Osteocyte (in vitro differentiated cells): ENCODE data around the gene AFG3L2. TPM values are rescaled to one million over a fixed set of nuclear protein-coding genes. Genes with fewer than 3 reads are reported as not detected.

Experiments used
- DNase-seq: peaks from one replicate; pipeline ENCODE4 v3.0.0; 2021; ENCODE audit warnings: mixed read lengths; ENCODE audit not compliant: unreplicated experiment; ENCODE audit errors: extremely low spot score
- H3K27ac Mint-ChIP-seq: one replicate; pipeline ENCODE4 v1.8.0; 2021; ENCODE audit warnings: mild to moderate bottlenecking, mixed read lengths; ENCODE audit not compliant: unreplicated experiment
- H3K27me3 Mint-ChIP-seq: one replicate; pipeline ENCODE4 v1.8.0; 2021; ENCODE audit warnings: mixed read lengths; ENCODE audit not compliant: unreplicated experiment
- H3K36me3 Mint-ChIP-seq: one replicate; pipeline ENCODE4 v1.8.0; 2021; ENCODE audit warnings: mixed read lengths; ENCODE audit not compliant: unreplicated experiment
- H3K4me1 Mint-ChIP-seq: one replicate; pipeline ENCODE4 v1.8.0; 2021; ENCODE audit warnings: mixed read lengths; ENCODE audit not compliant: unreplicated experiment
- H3K4me3 Mint-ChIP-seq: one replicate; pipeline ENCODE4 v1.8.0; 2021; ENCODE audit warnings: mild to moderate bottlenecking, moderate library complexity, mixed read lengths; ENCODE audit not compliant: unreplicated experiment
- H3K9me3 Mint-ChIP-seq: one replicate; pipeline ENCODE4 v1.8.0; 2021; ENCODE audit warnings: mixed read lengths; ENCODE audit not compliant: unreplicated experiment
- CTCF ChIP-seq: fragments of 200-600 bp; sonication (generic); IDR thresholded peaks from 2 replicates; pipeline ENCODE4 v1.5.0; 2021; ENCODE audit warnings: antibody characterized with exemption, mild to moderate bottlenecking, moderate library complexity
- total RNA-seq: library from RNA; stranded (reverse); gene quantifications from 2 replicates; pipeline ENCODE4 v1.2.1, GENCODE V29; 2021

The AFG3L2 gene
- total RNA-seq, 1 donor from 2014 or later: 44.4 TPM

DNA sequence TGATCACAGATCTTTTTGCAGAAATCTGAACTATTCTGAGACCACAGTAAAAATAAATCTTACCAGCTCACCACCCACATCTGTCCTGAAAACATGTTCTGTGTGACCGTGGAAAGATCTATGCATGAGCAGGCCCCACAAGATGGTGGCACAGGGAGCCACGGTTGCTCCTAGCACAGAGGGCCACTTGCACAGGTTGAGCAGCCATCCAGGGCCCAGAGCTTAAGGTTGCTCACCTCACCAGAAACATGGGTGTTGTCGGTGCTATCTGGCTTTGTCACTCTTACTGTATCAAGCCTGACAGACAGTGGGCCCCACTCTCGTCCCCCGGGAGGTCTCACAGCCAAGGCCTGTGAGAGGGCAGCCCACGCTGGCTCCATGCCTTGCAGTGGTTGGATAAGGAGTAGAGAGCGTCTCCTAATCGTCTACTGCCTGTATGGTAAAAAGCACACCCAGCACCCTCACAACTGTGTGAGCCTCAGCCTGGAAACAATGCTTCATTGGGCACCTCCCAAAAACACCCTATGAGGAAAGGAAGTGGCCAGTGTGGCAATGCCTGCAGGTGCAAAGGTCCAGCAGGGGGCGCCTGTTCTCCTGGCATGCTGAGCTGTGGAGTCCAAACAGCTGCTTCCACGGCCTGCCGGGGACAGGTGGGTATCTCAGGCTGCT, 49.4 kb downstream of the AFG3L2 start:
- peaks cover 43% of the 10 kb centered on the region for H3K36me3 Mint-ChIP-seq
- H3K4me1 Mint-ChIP-seq: peaks cover 6% of the 10 kb centered on the region
- H3K9me3 Mint-ChIP-seq: no peaks in the 10 kb centered on the region
- peak overlapping the region; percentile 59 for H3K27ac Mint-ChIP-seq
- no peak overlapping the region for H3K4me3 Mint-ChIP-seq
- DNase-seq: peak; percentile 90
- H3K27me3 Mint-ChIP-seq: no peaks in the 10 kb centered on the region
- peak; percentile 81 for TF ChIP-seq CTCF

DNA sequence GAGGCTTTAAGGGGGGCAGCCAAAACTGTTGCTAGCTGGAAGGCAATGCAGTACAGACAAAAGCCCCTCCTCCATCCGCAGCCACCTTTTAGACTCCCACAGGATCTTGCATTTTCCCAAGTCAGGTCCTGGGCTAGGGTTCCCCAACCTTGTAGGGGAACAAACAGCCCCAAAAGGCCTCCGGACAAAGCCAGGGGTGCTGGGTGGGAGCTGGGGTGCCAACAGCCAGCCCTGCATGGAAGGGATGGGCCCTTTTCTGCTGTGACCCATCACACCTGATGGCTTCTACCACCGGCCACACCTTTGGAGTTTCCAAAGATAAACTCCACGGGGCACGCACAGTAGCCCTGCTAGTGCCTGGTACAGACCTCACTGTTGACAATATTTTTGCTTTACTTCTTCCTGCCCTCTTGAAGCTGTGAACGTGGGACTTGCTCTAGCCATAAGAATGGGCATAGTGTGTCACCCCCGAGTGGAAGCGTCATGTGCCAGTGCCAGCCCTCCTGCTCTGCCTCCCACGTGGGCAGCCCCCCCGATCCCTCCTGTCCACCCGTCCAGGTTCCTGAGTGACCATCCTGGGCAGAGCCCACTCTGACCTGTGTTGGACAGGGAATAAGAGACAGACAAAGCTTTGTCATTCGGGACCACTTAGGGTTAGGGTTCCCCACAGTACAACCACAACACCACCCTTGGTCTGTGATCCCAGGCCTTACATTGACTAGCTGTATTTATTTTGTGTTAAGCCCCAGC, 50.1 kb downstream of the AFG3L2 start:
- Mint-ChIP-seq H3K27ac (peak overlapping the region; percentile 38), H3K9me3 (no peaks in the 10 kb centered on the region), H3K36me3 (peaks cover 43% of the 10 kb centered on the region), H3K4me3 (no peak overlapping the region), H3K4me1 (peaks cover 6% of the 10 kb centered on the region), H3K27me3 (no peaks in the 10 kb centered on the region)
- DNase-seq: no peak
- no peak for TF ChIP-seq CTCF

GRCh38 chr18:12325726-12326245, 51.2 kb downstream of the AFG3L2 start:
- Mint-ChIP-seq H3K9me3 (no peaks in the 10 kb centered on the region), H3K4me3 (no peak overlapping the region), H3K36me3 (peaks cover 50% of the 10 kb centered on the region), H3K4me1 (peaks cover 15% of the 10 kb centered on the region), H3K27ac (peak overlapping the region; percentile 38), H3K27me3 (no peaks in the 10 kb centered on the region)
- no peak for DNase-seq
- TF ChIP-seq CTCF: no peak

GRCh38 chr18:12324991-12325725, 51.9 kb downstream of the AFG3L2 start:
- no peaks in the 10 kb centered on the region for H3K9me3 Mint-ChIP-seq
- no peaks in the 10 kb centered on the region for H3K27me3 Mint-ChIP-seq
- no peak for DNase-seq
- peaks cover 50% of the 10 kb centered on the region for H3K36me3 Mint-ChIP-seq
- no peak overlapping the region for H3K4me3 Mint-ChIP-seq
- peaks cover 21% of the 10 kb centered on the region for H3K4me1 Mint-ChIP-seq
- no peak for TF ChIP-seq CTCF
- H3K27ac Mint-ChIP-seq: no peak overlapping the region

DNA sequence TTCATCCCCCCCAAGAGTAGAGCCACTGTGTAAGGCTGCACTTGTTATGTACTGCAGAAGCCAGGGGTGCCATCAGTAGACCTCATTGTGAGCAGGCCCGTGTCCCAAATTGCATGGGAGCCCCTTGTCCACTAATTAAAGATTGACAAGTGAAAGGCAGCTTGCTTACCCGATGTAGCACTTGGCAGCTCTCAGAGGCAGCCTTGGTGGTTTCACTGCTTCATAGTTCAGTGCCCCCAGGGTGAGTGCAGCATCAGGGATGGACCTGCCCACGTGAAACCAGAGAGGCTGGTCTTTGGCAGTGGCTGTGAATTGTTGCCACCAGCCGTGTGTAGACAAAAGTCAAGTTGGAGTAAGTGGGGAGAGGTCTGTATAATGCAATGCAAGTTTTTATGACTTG, 55.7 kb downstream of the AFG3L2 start:
- no peak for DNase-seq
- TF ChIP-seq CTCF: no peak
- H3K4me1 Mint-ChIP-seq: peaks cover 37% of the 10 kb centered on the region
- H3K27me3 Mint-ChIP-seq: no peaks in the 10 kb centered on the region
- H3K27ac Mint-ChIP-seq: no peak overlapping the region
- H3K9me3 Mint-ChIP-seq: no peaks in the 10 kb centered on the region
- no peak overlapping the region for H3K4me3 Mint-ChIP-seq
- peaks cover 26% of the 10 kb centered on the region for H3K36me3 Mint-ChIP-seq
